MV-4-11 (cell line): ENCODE measurements around the gene CNTNAP2.

Experiments used
- DNase-seq: peaks from one replicate; lab custom pipeline; 2025; lab: John Stamatoyannopoulos, UW

CNTNAP2 gene

GRCh38 chr7:148211740-148212151, 2095.1 kb downstream of the CNTNAP2 start:
- DNase-seq = no peak

- DNase-seq = no peak
These were observed 2096.1 kb downstream of the CNTNAP2 start for GRCh38 chr7:148212731-148213130.

GRCh38 chr7:148214101-148214500, 2097.5 kb downstream of the CNTNAP2 start:
- no peak for DNase-seq

DNA sequence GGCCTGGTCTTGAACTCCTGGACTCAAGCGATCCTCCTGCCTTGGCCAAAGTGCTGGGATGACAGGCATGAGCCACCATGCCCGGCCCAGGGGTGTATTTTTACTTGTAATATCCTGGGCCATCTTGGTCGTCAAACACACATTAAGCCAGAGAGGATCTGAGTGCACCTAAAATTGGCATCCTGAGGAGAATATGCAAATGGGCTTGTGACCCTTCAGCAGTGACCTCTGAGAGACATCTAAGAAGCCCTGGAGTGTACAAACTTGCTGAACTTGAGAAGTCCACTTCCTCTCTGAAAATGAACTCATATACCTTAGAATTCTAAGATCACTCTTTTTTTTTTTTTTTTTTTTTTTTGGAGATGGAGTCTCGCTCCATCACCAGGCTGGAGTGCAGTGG, 2102.0 kb downstream of the CNTNAP2 start:
- no peak for DNase-seq

DNA sequence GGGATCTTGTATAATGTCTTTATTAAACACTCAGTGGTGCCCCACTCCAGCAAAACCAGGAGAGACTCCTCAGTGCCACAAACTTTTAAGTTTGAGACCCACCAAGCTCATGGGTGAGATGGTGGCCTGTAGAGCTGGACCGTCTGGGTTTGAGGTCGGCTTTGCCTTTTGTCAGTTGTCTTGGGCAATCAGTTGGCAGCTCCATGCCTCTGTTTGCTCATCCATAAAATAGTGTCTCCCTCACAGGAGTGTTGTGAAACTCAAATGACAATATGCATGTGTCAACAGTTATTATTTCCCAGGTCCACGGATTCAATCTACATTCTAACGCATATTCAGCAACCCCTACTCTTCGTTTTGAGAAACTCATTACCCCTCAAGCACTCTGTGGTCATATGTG, 2106.1 kb downstream of the CNTNAP2 start:
- no peak for DNase-seq

GRCh38 chr7:148223160-148223559, 2106.6 kb downstream of the CNTNAP2 start:
- no peak for DNase-seq

GRCh38 chr7:148223738-148224137, 2107.1 kb downstream of the CNTNAP2 start:
- no peak for DNase-seq

DNA sequence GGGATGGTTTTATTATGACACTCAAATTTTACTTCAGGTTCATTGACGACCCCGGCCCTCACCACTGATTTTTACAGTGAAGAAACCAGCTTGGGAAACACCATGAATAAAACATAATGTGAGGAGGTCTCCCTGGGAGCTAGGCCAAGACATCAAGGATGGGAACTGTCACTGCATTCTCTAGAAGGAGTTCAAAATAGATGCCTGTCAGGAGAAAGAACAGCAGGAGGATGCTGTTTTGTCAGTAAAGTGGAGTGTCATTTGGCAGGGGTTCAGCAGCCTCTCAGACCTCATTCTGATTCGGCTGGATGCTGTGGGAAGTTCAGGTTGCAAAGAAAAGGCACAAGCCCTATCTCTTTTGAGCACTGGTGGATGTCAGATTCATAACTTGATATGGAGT, 2113.7 kb downstream of the CNTNAP2 start:
- DNase-seq = no peak

DNA sequence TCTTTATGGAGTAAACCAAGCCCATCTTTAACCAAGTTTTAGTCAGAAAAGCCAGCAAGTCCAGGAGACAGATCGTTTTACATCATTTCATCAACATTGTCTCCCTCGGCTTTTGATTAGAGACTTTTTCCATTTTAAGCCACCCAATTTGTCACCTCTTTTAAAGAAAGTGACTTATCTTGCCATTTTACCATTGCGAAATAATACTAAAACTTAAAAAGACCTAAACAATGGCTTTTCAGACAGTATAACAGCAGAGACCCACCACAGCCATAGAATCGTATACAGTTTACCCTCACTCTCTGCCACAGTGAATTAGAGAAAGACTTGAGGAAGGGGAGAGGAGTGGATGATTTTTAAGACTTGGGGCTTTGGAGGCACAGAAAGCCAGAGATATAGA, 2114.3 kb downstream of the CNTNAP2 start:
- DNase-seq = no peak

- DNase-seq = no peak
These were observed 2116.2 kb downstream of the CNTNAP2 start for GRCh38 chr7:148232784-148233183.

DNA sequence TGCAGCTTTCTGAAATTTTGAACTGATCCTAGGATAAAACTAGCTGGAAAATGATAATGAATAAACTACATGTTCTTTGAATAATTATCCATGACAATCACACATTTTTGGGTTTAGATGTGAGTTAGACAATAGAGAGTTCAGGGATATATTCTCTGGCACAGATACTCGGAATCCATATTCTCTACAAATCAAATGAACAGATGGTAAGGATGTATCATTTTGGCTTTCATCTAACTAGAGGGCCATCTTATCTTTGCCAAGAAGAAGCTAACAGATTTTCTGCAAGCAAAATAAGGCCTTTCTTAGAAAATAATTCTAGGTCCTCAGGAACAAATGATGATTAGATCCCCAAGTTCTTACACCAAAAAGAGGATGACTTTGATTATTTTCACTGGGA, 2118.1 kb downstream of the CNTNAP2 start:
- no peak for DNase-seq

DNA sequence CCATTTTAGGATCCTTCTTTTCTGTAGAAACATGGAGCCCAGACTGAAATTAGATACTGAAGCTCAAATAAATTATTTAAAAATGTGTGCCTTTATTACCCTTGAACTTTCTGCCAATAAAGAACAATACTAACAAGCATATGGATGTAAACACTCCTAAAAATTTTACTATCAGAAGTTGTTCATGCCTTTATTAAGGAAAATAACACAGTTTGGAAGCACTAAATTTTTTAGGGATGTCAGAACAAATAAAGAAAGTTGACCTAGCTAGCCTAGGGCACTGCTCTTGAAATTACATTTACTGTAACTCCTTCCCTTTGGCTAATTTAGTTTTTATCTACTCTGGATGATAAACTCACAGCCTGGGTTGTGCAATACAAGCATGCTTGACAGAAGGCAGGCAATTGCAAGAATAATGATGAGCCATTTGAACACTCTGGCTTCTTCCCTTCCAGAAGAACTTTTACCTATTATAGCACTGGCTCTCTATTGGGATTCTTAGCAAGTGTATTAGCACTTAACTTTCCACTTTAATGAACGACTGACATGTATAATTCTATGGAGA, 2122.2 kb downstream of the CNTNAP2 start:
- no peak for DNase-seq

DNA sequence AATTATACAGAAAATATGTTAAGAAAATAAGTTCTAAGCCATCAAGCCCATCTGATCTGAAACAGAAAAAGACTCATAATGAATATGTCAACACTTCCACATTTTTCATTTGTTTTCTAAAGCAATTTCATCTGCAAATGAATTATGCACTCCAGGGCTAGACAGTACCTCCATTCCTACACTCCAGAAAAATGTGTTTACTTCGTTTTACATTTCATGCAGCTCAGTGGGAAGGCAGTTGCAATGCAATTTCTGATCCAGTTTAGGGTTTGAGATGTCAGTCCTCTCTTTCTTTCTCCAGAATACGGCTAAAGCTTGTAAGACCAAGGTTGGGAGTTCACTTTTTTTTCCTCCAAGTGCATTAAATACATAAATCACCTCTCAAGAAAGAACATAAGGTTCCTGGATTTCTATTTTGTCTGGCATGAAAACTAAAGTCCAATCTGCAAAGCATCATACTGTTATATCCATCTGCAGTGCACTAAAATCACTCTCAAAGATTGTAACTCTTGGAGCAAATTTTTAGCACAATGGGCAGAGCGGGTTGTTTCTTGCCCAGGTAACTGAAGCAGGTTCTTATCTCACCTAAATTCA, 2125.2 kb downstream of the CNTNAP2 start:
- no peak for DNase-seq

GRCh38 chr7:148242294-148242821, 2125.8 kb downstream of the CNTNAP2 start:
- DNase-seq = peak; percentile 44

DNA sequence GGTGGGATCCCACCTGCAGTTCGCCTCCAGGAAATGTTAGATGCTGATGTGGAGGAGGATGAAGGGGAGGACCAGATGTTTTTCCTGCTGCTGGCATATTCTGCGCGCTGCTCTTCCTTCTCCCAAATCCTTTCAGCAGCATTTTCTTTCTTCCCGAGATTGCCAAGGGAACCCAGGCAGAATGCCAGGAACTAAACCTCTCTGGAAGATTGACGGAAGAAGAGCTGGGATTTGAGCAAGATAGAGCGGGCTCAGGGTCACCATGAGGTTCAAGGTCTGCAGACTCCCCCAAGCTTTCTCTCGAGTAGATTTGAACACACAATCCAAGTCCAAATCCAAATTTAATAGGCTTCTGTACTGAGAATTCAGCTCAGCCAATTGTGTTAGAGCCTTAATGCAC, 2128.8 kb downstream of the CNTNAP2 start:
- no peak for DNase-seq

DNA sequence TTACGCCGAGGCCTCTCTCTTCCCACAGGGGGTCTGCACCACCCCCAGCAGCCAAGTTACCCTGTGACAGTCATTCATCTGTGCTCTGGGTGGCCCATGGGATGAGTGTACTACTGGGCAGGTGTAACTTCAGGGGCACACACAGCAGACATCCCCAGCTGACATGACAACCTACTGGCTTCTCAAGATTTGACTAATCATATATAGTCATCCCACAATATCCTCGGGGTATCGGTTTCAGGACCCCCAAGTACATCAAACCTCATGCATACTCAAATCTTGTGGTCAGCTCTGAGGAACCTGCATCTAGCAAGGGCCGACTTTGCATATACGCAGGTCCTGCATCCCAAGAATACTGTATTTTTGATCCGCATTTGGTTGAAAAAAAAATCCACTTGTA, 2137.0 kb downstream of the CNTNAP2 start:
- no peak for DNase-seq

DNA sequence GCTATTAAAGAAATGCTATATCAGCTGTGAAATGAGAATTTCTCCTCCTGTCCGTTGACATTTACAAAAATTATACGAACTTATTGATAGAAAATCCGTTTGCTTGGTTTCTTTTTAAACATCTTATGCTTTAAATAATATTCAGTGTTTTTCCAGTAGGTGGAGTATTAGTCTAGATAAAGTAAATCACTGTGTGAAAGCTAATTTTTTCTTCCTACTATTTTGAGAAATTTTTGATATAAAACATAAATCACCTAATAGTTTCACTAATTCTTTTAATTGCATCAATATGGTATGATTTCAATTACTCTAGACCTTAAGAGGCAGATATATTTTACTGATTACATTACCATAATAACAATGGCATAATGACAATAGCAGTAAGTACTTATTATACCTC, 2138.7 kb downstream of the CNTNAP2 start:
- no peak for DNase-seq

DNA sequence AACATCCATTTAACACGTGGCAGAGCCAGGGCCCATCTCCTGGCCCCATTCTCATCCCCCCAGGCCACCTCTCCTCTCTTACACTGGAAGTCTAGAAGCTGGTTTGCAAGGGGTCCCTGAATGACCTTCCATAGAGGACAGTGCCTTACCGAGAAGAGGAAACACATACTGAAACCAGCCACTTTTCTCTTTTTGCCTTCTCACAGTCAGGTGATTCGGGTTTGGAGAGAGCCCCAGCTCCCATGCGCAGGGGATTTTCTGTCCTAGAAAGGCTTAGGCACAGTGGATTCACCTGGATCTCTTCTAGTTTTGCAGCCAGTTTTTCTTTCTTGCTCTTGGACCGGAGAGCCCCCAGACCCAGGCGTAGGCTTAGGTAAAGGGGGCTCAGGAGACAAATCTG, 2139.8 kb downstream of the CNTNAP2 start:
- DNase-seq = no peak

- DNase-seq = no peak
These were observed 2144.0 kb downstream of the CNTNAP2 start for GRCh38 chr7:148260599-148260998.

GRCh38 chr7:148261523-148261922, 2144.9 kb downstream of the CNTNAP2 start:
- DNase-seq = no peak

- no peak for DNase-seq
These were observed 2145.5 kb downstream of the CNTNAP2 start for GRCh38 chr7:148261996-148262688.

DNA sequence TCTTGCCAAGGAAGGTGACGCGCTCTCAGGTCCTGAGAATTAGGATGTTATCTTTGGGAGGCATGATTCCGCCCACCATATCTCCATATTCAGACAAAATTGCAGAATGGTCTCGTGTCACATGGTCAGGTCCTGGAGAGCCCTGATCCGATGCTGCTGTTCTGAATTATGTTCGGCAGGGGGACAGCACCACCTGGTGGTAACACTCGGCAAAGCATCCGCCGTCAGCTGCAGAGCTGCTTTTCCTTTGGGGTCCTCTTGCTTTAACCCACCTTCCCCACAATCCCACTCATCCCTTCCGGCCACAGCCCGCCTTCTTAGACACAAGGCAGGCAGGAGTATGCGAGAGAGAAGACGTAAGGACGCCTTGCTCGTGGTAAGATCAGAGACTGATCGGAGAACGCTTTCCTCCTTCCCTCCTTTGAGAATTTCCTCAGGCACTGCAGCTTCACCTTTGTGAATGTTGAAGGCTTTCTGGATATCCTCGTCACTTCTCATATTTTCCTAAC, 2146.2 kb downstream of the CNTNAP2 start:
- peak; percentile 28 for DNase-seq

DNA sequence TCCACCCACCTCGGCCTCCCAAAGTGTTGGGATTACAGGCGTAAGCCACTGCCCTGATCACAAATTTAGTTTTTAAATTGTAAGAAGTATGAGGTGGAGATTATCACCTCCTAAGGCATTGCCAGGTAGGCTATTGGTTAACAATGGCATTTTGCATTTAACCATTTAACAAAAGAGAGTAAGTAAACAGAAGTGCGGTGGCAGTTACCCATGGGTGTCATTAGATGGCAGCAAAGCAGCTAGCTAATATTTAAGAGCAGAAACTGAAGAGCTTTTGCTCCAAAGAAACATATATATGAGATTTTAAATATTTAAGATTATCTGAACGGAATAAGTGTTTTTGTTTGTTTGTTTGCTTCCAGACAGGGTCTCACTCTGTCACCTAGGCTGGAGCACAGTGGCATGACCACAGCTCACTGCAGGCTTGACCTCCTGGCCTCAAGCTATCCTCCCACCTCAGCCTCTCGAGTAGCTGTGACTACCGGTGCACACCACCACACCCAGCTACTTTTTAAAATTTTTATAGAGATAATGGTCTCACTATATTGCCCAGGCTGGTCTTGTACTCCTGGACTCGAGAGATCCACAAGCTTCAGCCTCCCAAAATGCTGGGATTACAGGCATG, 2148.4 kb downstream of the CNTNAP2 start:
- peak; percentile 30 for DNase-seq
